HG03108 (cell line): ENCODE measurements around the gene NEK11.
"Not testable (repeated sequence)": the region's sequence is repeated elsewhere in the genome, so short reads cannot be mapped to it uniquely, and the experiment has no call there.

Source experiments
- ATAC-seq: cut with Tn5 transposase; IDR thresholded peaks from one replicate; pipeline ENCODE4 v1.9.1; 2021; ENCODE audit warnings: moderate library complexity; ENCODE audit not compliant: unreplicated experiment

The NEK11 gene

GRCh38 chr3:131353986-131354385 is 327.3 kb downstream of the NEK11 start:
- no peak for ATAC-seq

- ATAC-seq = no peak
Measured at GRCh38 chr3:131356006-131356595, 329.4 kb downstream of the NEK11 start.

GRCh38 chr3:131357275-131357674 is 330.6 kb downstream of the NEK11 start:
- ATAC-seq = no peak

GRCh38 chr3:131360191-131360755 is 333.6 kb downstream of the NEK11 start:
- ATAC-seq = no peak

- not testable (repeated sequence) for ATAC-seq
Measured at GRCh38 chr3:131361066-131361463, 334.4 kb downstream of the NEK11 start.

GRCh38 chr3:131361464-131362421 is 335.1 kb downstream of the NEK11 start:
- ATAC-seq = peak; percentile 97

- ATAC-seq = no peak
Measured at GRCh38 chr3:131363275-131363674, 336.6 kb downstream of the NEK11 start.

GRCh38 chr3:131370935-131371687 is 344.4 kb downstream of the NEK11 start:
- ATAC-seq = no peak

GRCh38 chr3:131371688-131372066 is 345.0 kb downstream of the NEK11 start:
- ATAC-seq = no peak

GRCh38 chr3:131374741-131375140 is 348.1 kb downstream of the NEK11 start:
- no peak for ATAC-seq

- peak; percentile 6 for ATAC-seq
Measured at GRCh38 chr3:131380821-131381444, 354.3 kb downstream of the NEK11 start.

- ATAC-seq = peak; percentile 98
Measured at GRCh38 chr3:131381445-131382291, 355.0 kb downstream of the NEK11 start, which contains the start of gene NUDT16. TSS of gene NUDT16 (plus strand) at chr3:131381774. CDS start at chr3:131381805, 31 bp downstream.

- ATAC-seq = no peak
Measured at GRCh38 chr3:131386429-131387165, 359.9 kb downstream of the NEK11 start.

GRCh38 chr3:131387796-131388489 is 361.3 kb downstream of the NEK11 start:
- no peak for ATAC-seq

GRCh38 chr3:131388490-131388799 is 361.8 kb downstream of the NEK11 start:
- ATAC-seq = no peak

- ATAC-seq = no peak
Measured at GRCh38 chr3:131390331-131390730, 363.7 kb downstream of the NEK11 start.

- ATAC-seq = no peak
Measured at GRCh38 chr3:131393051-131393450, 366.4 kb downstream of the NEK11 start.

- ATAC-seq = no peak
Measured at GRCh38 chr3:131393868-131394267, 367.2 kb downstream of the NEK11 start.

- ATAC-seq = no peak
Measured at GRCh38 chr3:131394400-131394799, 367.7 kb downstream of the NEK11 start.
